ENCODE data around the gene B3GNT7.

B3GNT7 gene

GRCh38 chr2:231367178-231367577, 28.3 kb upstream of the B3GNT7 start:
- Histone ChIP-seq H3K4me1 (ENCODE audit: low read length) (no peaks in the 10 kb centered on the region), H3K79me2 (ENCODE audit: low read length) (no peaks in the 10 kb centered on the region), H3K27ac (ENCODE audit: low read length) (no peak overlapping the region), H3K27me3 (replicated peaks; ENCODE audit: insufficient read depth, low read length) (no peaks in the 10 kb centered on the region), H3K9me3 (replicated peaks; ENCODE audit: insufficient read depth, low read length) (no peaks in the 10 kb centered on the region), H4K20me1 (ENCODE audit: insufficient read depth, low read length) (no peaks in the 10 kb centered on the region), H3K9ac (ENCODE audit: low read length) (no peak overlapping the region), H3K36me3 (replicated peaks; ENCODE audit: insufficient read depth, low read length) (no peaks in the 10 kb centered on the region), H3K4me2 (ENCODE audit: low read depth, low read length) (no peak overlapping the region), H3K9me2 (replicated peaks; ENCODE audit: insufficient read depth, low read length) (no peaks in the 10 kb centered on the region), H3K4me3 (ENCODE audit: low read length) (no peak overlapping the region), H2AFZ (ENCODE audit: low read length) (no peak overlapping the region), H3F3A (ENCODE audit: insufficient read depth, low read length) (no peaks in the 10 kb centered on the region)
- TF ChIP-seq EZH2 (optimal IDR thresholded peaks at IDR 0.05; ENCODE audit: low read depth, low read length) = no peak
- no peak for TF ChIP-seq EZH2phosphoT487 (IDR thresholded peaks at IDR 0.05; ENCODE audit: low read length)
- DNase-seq = no peak

- no peak for DNase-seq
- no peak overlapping the region for H3K9ac ChIP-seq (ENCODE audit: low read length)
These were observed 25.7 kb upstream of the B3GNT7 start for GRCh38 chr2:231369580-231370428.

GRCh38 chr2:231370429-231370748, 25.1 kb upstream of the B3GNT7 start:
- no peaks in the 10 kb centered on the region for H3K4me1 ChIP-seq (ENCODE audit: low read length)

More at GRCh38 chr2:231369580-231370428, 25.7 kb upstream of the B3GNT7 start:
- Histone ChIP-seq H3K36me3 (replicated peaks; ENCODE audit: insufficient read depth, low read length) (no peaks in the 10 kb centered on the region), H3K27ac (ENCODE audit: low read length) (no peak overlapping the region), H2AFZ (ENCODE audit: low read length) (no peak overlapping the region), H3K9me2 (replicated peaks; ENCODE audit: insufficient read depth, low read length) (no peaks in the 10 kb centered on the region), H3K9me3 (replicated peaks; ENCODE audit: insufficient read depth, low read length) (no peaks in the 10 kb centered on the region), H3K4me3 (ENCODE audit: low read length) (no peak overlapping the region), H3K4me1 (ENCODE audit: low read length) (no peaks in the 10 kb centered on the region), H3K27me3 (replicated peaks; ENCODE audit: insufficient read depth, low read length) (no peaks in the 10 kb centered on the region), H4K20me1 (ENCODE audit: insufficient read depth, low read length) (no peaks in the 10 kb centered on the region), H3K4me2 (ENCODE audit: low read depth, low read length) (no peak overlapping the region), H3F3A (ENCODE audit: insufficient read depth, low read length) (no peaks in the 10 kb centered on the region), H3K79me2 (ENCODE audit: low read length) (no peaks in the 10 kb centered on the region)
- TF ChIP-seq EZH2phosphoT487 (IDR thresholded peaks at IDR 0.05; ENCODE audit: low read length) = no peak
- no peak for TF ChIP-seq EZH2 (optimal IDR thresholded peaks at IDR 0.05; ENCODE audit: low read depth, low read length)
- TF ChIP-seq CTCF (IDR thresholded peaks at IDR 0.05; ENCODE audit: low read length) = no peak

More at GRCh38 chr2:231370429-231370748, 25.1 kb upstream of the B3GNT7 start:
- Histone ChIP-seq H3K9ac (ENCODE audit: low read length) (no peak overlapping the region), H3K79me2 (ENCODE audit: low read length) (no peaks in the 10 kb centered on the region), H3K4me2 (ENCODE audit: low read depth, low read length) (no peak overlapping the region), H4K20me1 (ENCODE audit: insufficient read depth, low read length) (no peaks in the 10 kb centered on the region), H3F3A (ENCODE audit: insufficient read depth, low read length) (no peaks in the 10 kb centered on the region), H3K4me3 (ENCODE audit: low read length) (no peak overlapping the region), H2AFZ (ENCODE audit: low read length) (no peak overlapping the region), H3K9me2 (replicated peaks; ENCODE audit: insufficient read depth, low read length) (no peaks in the 10 kb centered on the region), H3K27ac (ENCODE audit: low read length) (no peak overlapping the region), H3K36me3 (replicated peaks; ENCODE audit: insufficient read depth, low read length) (no peaks in the 10 kb centered on the region), H3K9me3 (replicated peaks; ENCODE audit: insufficient read depth, low read length) (no peaks in the 10 kb centered on the region), H3K27me3 (replicated peaks; ENCODE audit: insufficient read depth, low read length) (no peaks in the 10 kb centered on the region)
- no peak for DNase-seq
- no peak for TF ChIP-seq CTCF (IDR thresholded peaks at IDR 0.05; ENCODE audit: low read length)
- no peak for TF ChIP-seq EZH2 (optimal IDR thresholded peaks at IDR 0.05; ENCODE audit: low read depth, low read length)
- TF ChIP-seq EZH2phosphoT487 (IDR thresholded peaks at IDR 0.05; ENCODE audit: low read length) = no peak
